Spleen (tissue), 7 donors: ENCODE data around the gene RBM27.

Source experiments
- POLR2AphosphoS5 ChIP-seq, 3 donors: sonication (generic); formaldehyde crosslinking; IDR thresholded peaks; one replicate each; pipeline ENCODE4 v1.5.1; 2017; ENCODE audit warnings: antibody characterized with exemption in 3 of 3
- TF ChIP-seq, protein P1 (sequence below), 11 experiments: fragments of 200-600 bp in 7 of 11; fragments of 450-650 bp in 4 of 11; sonication (generic) in 4 of 11; IDR thresholded peaks in 8 of 11; conservative IDR thresholded peaks in 3 of 11; 1 replicate in 7 of 11; 2 replicates in 4 of 11; pipeline versions ENCODE4 v1.4.0 to v1.8.0; 2016 to 2021; ENCODE audit warnings: antibody characterized with exemption in 11 of 11, inconsistent platforms in 4 of 11, mild to moderate bottlenecking in 1 of 11
- donor health status: DM: no; HTN: no; CAD: no; lungs with moderate emphysema.
- donor health status: DM: no; HTN: no; CAD: no.
- donor health status: DM: no; HTN: no; CAD: no.

DNA sequence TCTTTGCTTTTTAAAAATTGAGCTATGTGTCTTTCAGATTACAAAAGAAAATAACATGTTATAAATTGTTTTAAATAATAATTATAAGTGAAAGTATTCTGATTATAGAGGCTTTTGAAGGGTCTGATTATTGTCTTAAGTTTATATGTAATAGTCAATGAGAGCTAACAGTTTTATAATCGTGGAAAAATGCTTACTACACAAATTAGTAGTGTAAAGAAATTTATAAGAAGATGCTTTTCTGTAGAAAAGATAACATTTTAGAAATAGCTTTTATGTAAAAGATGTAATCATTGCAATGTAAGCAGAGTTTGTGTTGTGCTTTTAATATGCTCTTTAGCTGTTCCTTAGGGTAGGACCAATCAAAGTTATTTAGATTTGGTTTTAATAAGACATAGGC, 18.6 kb downstream of the RBM27 start:
- TF ChIP-seq, protein P1, sequence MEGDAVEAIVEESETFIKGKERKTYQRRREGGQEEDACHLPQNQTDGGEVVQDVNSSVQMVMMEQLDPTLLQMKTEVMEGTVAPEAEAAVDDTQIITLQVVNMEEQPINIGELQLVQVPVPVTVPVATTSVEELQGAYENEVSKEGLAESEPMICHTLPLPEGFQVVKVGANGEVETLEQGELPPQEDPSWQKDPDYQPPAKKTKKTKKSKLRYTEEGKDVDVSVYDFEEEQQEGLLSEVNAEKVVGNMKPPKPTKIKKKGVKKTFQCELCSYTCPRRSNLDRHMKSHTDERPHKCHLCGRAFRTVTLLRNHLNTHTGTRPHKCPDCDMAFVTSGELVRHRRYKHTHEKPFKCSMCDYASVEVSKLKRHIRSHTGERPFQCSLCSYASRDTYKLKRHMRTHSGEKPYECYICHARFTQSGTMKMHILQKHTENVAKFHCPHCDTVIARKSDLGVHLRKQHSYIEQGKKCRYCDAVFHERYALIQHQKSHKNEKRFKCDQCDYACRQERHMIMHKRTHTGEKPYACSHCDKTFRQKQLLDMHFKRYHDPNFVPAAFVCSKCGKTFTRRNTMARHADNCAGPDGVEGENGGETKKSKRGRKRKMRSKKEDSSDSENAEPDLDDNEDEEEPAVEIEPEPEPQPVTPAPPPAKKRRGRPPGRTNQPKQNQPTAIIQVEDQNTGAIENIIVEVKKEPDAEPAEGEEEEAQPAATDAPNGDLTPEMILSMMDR (IDR thresholded peaks at IDR 0.05 in 8 of 11, conservative IDR thresholded peaks at IDR 0.05 in 3 of 11) = no peak
- TF ChIP-seq POLR2AphosphoS5 (IDR thresholded peaks at IDR 0.05) = no peak
